Liver (tissue), 9 donors: Measurements from ENCODE around the gene CHTOP. TPM values are rescaled to one million over a fixed set of nuclear protein-coding genes. Genes with fewer than 3 reads are reported as not detected.

Source experiments
- DNase-seq: peaks from one replicate; pipeline ENCODE4 v3.0.0-alpha.2; 2017; ENCODE audit warnings: low spot score
- H3K27ac ChIP-seq, 2 donors: one replicate each; pipeline ENCODE4 v1.7.0; 2013; ENCODE audit warnings: inconsistent platforms in 2 of 2, low read length in 2 of 2, control low read depth in 1 of 2, low read depth in 1 of 2, mild to moderate bottlenecking in 1 of 2
- H3K27me3 ChIP-seq, 4 donors: one replicate each; pipeline versions ENCODE4 v1.6.1 to v1.7.0; 2013; ENCODE audit warnings: low read length in 3 of 4, inconsistent platforms in 1 of 4, mild to moderate bottlenecking in 1 of 4, moderate library complexity in 1 of 4; ENCODE audit not compliant: control insufficient read depth in 4 of 4, insufficient read depth in 4 of 4
- H3K36me3 ChIP-seq, 4 donors: one replicate each; pipeline versions ENCODE4 v1.6.1 to v1.7.0; 2013; ENCODE audit warnings: low read length in 3 of 4, mild to moderate bottlenecking in 3 of 4, low read depth in 1 of 4, moderate library complexity in 1 of 4; ENCODE audit not compliant: control insufficient read depth in 4 of 4, insufficient read depth in 3 of 4
- H3K4me1 ChIP-seq, 4 donors: one replicate each; pipeline versions ENCODE4 v1.6.1 to v1.7.0; 2013; ENCODE audit warnings: low read length in 3 of 4, mild to moderate bottlenecking in 3 of 4, moderate library complexity in 1 of 4; ENCODE audit not compliant: control insufficient read depth in 4 of 4, insufficient read depth in 4 of 4
- H3K4me3 ChIP-seq, 3 donors: one replicate each; pipeline versions ENCODE4 v1.6.1 to v1.7.0; 2013; ENCODE audit warnings: low read length in 3 of 3, control low read depth in 1 of 3, low read depth in 1 of 3, mild to moderate bottlenecking in 1 of 3
- H3K9ac ChIP-seq, 2 donors: one replicate each; pipeline ENCODE4 v1.7.0; 2013; ENCODE audit warnings: low read length in 2 of 2, mild to moderate bottlenecking in 2 of 2, moderate library complexity in 2 of 2, control low read depth in 1 of 2, low read depth in 1 of 2
- H3K9me3 ChIP-seq, 4 donors: one replicate each; pipeline versions ENCODE4 v1.6.1 to v1.7.0; 2013; ENCODE audit warnings: low read length in 3 of 4; ENCODE audit not compliant: control insufficient read depth in 4 of 4
- ATF3 ChIP-seq: IDR thresholded peaks from 2 replicates; pipeline ENCODE4 v1.6.1; 2016; ENCODE audit warnings: antibody characterized with exemption
- CTCF ChIP-seq: fragments of 150-350 bp; IDR thresholded peaks from 2 replicates; pipeline ENCODE4 v1.5.1; 2017; ENCODE audit warnings: improper control_type of control experiment, low read depth, low read length; ENCODE audit not compliant: missing input control
- EGR1 ChIP-seq, 2 donors: IDR thresholded peaks; 2 replicates each; pipeline ENCODE4 v1.6.1; 2016 to 2018; ENCODE audit warnings: antibody characterized with exemption in 2 of 2, low read depth in 2 of 2
- FOXA2 ChIP-seq: IDR thresholded peaks from 2 replicates; pipeline ENCODE4 v1.6.1; 2016; ENCODE audit warnings: antibody characterized with exemption
- GABPA ChIP-seq, 2 donors: IDR thresholded peaks in 1 of 2; conservative IDR thresholded peaks in 1 of 2; 2 replicates each; pipeline ENCODE4 v1.6.1; 2016; ENCODE audit warnings: antibody characterized with exemption in 2 of 2, mild to moderate bottlenecking in 1 of 2, moderate library complexity in 1 of 2
- HNF4A ChIP-seq, 2 donors: conservative IDR thresholded peaks; 2 replicates each; pipeline ENCODE4 v1.6.1; 2016; ENCODE audit warnings: antibody characterized with exemption in 2 of 2, mild to moderate bottlenecking in 2 of 2
- HNF4G ChIP-seq: IDR thresholded peaks from 2 replicates; pipeline ENCODE4 v1.6.1; 2016; ENCODE audit warnings: antibody characterized with exemption
- JUND ChIP-seq, 2 donors: IDR thresholded peaks; 2 replicates each; pipeline ENCODE4 v1.6.1; 2016; ENCODE audit warnings: antibody characterized with exemption in 2 of 2
- RAD21 ChIP-seq, 2 donors: IDR thresholded peaks; 2 replicates each; pipeline ENCODE4 v1.6.1; 2016; ENCODE audit warnings: antibody characterized with exemption in 2 of 2, mild to moderate bottlenecking in 2 of 2
- RXRA ChIP-seq, 2 donors: IDR thresholded peaks; 2 replicates each; pipeline ENCODE4 v1.6.1; 2017 to 2018; ENCODE audit warnings: antibody characterized with exemption in 2 of 2, mild to moderate bottlenecking in 1 of 2
- SP1 ChIP-seq: IDR thresholded peaks from 2 replicates; pipeline ENCODE4 v1.6.1; 2018; ENCODE audit warnings: antibody characterized with exemption, mild to moderate bottlenecking
- TAF1 ChIP-seq: conservative IDR thresholded peaks from 2 replicates; pipeline ENCODE4 v1.6.1; 2016; ENCODE audit warnings: antibody characterized with exemption, mild to moderate bottlenecking
- YY1 ChIP-seq: IDR thresholded peaks from 2 replicates; pipeline ENCODE4 v1.6.1; 2016; ENCODE audit warnings: antibody characterized with exemption, mild to moderate bottlenecking
- ZBTB33 ChIP-seq: IDR thresholded peaks from 2 replicates; pipeline ENCODE4 v1.6.1; 2016; ENCODE audit warnings: antibody characterized with exemption
- WGBS: extraction: QIAGEN DNeasy Blood & Tissue Kit; methylation state at CpG from one replicate; pipeline ENCODE4 v1.1.7; 2013; 5-methylcytosine and 5-hydroxymethylcytosine counted together
- polyA plus RNA-seq, 2 donors: library from polyadenylated mRNA; stranded (reverse) in 1 of 2; unstranded in 1 of 2; fragments of 200-250 nt in 1 of 2; fragments of >200 nt in 1 of 2; fragmentation: Nextera tagmentation in 1 of 2; extraction: Ambion mirVana in 1 of 2; gene quantifications; one replicate each; pipeline versions ENCODE4 v1.2.1 to v1.2.3, GENCODE V29; 2013 to 2015
- total RNA-seq, 2 donors: library from RNA; depleted of rRNA; stranded (reverse); fragments of >200 nt; gene quantifications; one replicate each; pipeline ENCODE4 v1.2.3, GENCODE V29; 2014
- donor health status: healthy.
- donor health status: healthy.
- donor health status: healthy.
- donor health status: healthy.
- donor health status: healthy.

Gene CHTOP
- total and polyA plus RNA-seq, 4 donors = 16.4 to 30.9 (median 24.3) TPM

GRCh38 chr1:153610811-153611301, 23.0 kb upstream of the CHTOP start:
- TF ChIP-seq HNF4G (no peak), RXRA (IDR thresholded peaks at IDR 0.05) (no peak), TAF1 (no peak), FOXA2 (no peak), JUND (IDR thresholded peaks at IDR 0.05) (no peak), RAD21 (IDR thresholded peaks at IDR 0.05) (no peak), EGR1 (IDR thresholded peaks at IDR 0.05; ENCODE audit: low read depth in 2 of 2) (no peak), HNF4A (conservative IDR thresholded peaks at IDR 0.05) (no peak), GABPA (IDR thresholded peaks at IDR 0.05 in 1 of 2, conservative IDR thresholded peaks at IDR 0.05 in 1 of 2) (no peak), ZBTB33 (no peak), ATF3 (no peak)
- Histone ChIP-seq H3K27ac (peak overlapping the region; percentile 94 to 99), H3K4me1 (peaks cover 15 to 46% (median 34%) of the 10 kb centered on the region in 4 donors), H3K27me3 (no peaks in the 10 kb centered on the region), H3K9me3 (no peaks in the 10 kb centered on the region), H3K4me3 (no peak overlapping the region), H3K9ac (no peak overlapping the region), H3K36me3 (peaks cover 0 to 10% (median 5%) of the 10 kb centered on the region in 4 donors)
- WGBS = 73% methylated on average over 7 of the region's 7 CpGs
- no peak for DNase-seq

- Histone ChIP-seq H3K27ac (peak overlapping the region; percentile 90 to 95), H3K4me1 (peaks cover 18 to 50% (median 37%) of the 10 kb centered on the region in 4 donors), H3K9me3 (no peaks in the 10 kb centered on the region), H3K9ac (peak overlapping the region in 1 of 2 donors; percentile 22), H3K36me3 (peaks cover 0 to 10% (median 5%) of the 10 kb centered on the region in 4 donors), H3K27me3 (no peaks in the 10 kb centered on the region), H3K4me3 (peak overlapping the region in 2 of 3 donors; percentile 18 to 75)
- WGBS = 83% methylated on average over 1 of the region's 1 CpG
- TF ChIP-seq TAF1 (no peak), YY1 (no peak), CTCF (no peak), JUND (IDR thresholded peaks at IDR 0.05) (no peak), GABPA (IDR thresholded peaks at IDR 0.05 in 1 of 2, conservative IDR thresholded peaks at IDR 0.05 in 1 of 2) (no peak), SP1 (no peak)
- DNase-seq = no peak
Observed at GRCh38 chr1:153611356-153611755, 22.5 kb upstream of the CHTOP start.
